SK-N-DZ (cell line): ENCODE measurements around the gene PPCS.
A peak's percentile ranks its signal among the peaks of the same experiment; 100 is the strongest.
"Not testable (repeated sequence)": the region's sequence is repeated elsewhere in the genome, so short reads cannot be mapped to it uniquely, and the experiment has no call there.

Experiments
- DNase-seq: peaks from one replicate; pipeline ENCODE4 v3.0.0-alpha.2; 2015; ENCODE audit warnings: low spot score

Gene PPCS

GRCh38 chr1:42450061-42450460, 6.3 kb upstream of the PPCS start:
- DNase-seq = no peak

- DNase-seq = no peak
Observed at GRCh38 chr1:42453386-42453785, 3.0 kb upstream of the PPCS start.

GRCh38 chr1:42454403-42454802, 1.9 kb upstream of the PPCS start:
- no peak for DNase-seq

- DNase-seq = peak; percentile 35
Observed at GRCh38 chr1:42456754-42457089, 379 bp downstream of the PPCS start.

GRCh38 chr1:42461196-42461595, 4.9 kb downstream of the PPCS start:
- DNase-seq = no peak

GRCh38 chr1:42462828-42463763, 6.8 kb downstream of the PPCS start, which contains the start of gene CCDC30:
TSS of gene CCDC30 (plus strand) at chr1:42463286. CDS start at chr1:42480552, 17,266 bp downstream.
- DNase-seq = peak; percentile 96

- no peak for DNase-seq
Observed at GRCh38 chr1:42463921-42464320, 7.6 kb downstream of the PPCS start.

- DNase-seq = no peak
Observed at GRCh38 chr1:42466030-42466429, 9.7 kb downstream of the PPCS start.

GRCh38 chr1:42469727-42470126, 13.4 kb downstream of the PPCS start:
- DNase-seq = no peak

GRCh38 chr1:42476605-42477004, 20.3 kb downstream of the PPCS start:
- no peak for DNase-seq

- DNase-seq = not testable (repeated sequence)
Observed at GRCh38 chr1:42477354-42477753, 21.0 kb downstream of the PPCS start.

GRCh38 chr1:42477775-42478174, 21.4 kb downstream of the PPCS start:
- DNase-seq = no peak

- peak; percentile 33 for DNase-seq
Observed at GRCh38 chr1:42479621-42480020, 23.3 kb downstream of the PPCS start.

GRCh38 chr1:42480921-42481320, 24.6 kb downstream of the PPCS start:
- no peak for DNase-seq

- no peak for DNase-seq
Observed at GRCh38 chr1:42482635-42483153, 26.4 kb downstream of the PPCS start.

- DNase-seq = no peak
Observed at GRCh38 chr1:42484382-42484781, 28.0 kb downstream of the PPCS start.

GRCh38 chr1:42490237-42490636, 33.9 kb downstream of the PPCS start:
- no peak for DNase-seq

- not testable (repeated sequence) for DNase-seq
Observed at GRCh38 chr1:42502031-42502430, 45.7 kb downstream of the PPCS start.

GRCh38 chr1:42504535-42505128, 48.3 kb downstream of the PPCS start:
- no peak for DNase-seq

- no peak for DNase-seq
Observed at GRCh38 chr1:42506576-42506975, 50.2 kb downstream of the PPCS start.
